NCI-H128 (cell line): ENCODE results near the gene ZNF865.

Source experiments
- DNase-seq: peaks from one replicate; lab custom pipeline; 2025; ENCODE audit not compliant: unreplicated experiment; lab: John Stamatoyannopoulos, UW

Gene ZNF865

GRCh38 chr19:55586976-55587668 is 18.3 kb upstream of the ZNF865 start:
- peak; percentile 94 for DNase-seq

- no peak for DNase-seq
Measured at GRCh38 chr19:55588738-55589137, 16.7 kb upstream of the ZNF865 start.

GRCh38 chr19:55590109-55590508 is 15.3 kb upstream of the ZNF865 start:
- DNase-seq: no peak

GRCh38 chr19:55590617-55591016 is 14.8 kb upstream of the ZNF865 start:
- no peak for DNase-seq

GRCh38 chr19:55591555-55591954 is 13.9 kb upstream of the ZNF865 start:
- no peak for DNase-seq

GRCh38 chr19:55592391-55593090 is 12.9 kb upstream of the ZNF865 start:
- DNase-seq: no peak

GRCh38 chr19:55593096-55593772 is 12.2 kb upstream of the ZNF865 start:
- DNase-seq: no peak

GRCh38 chr19:55594996-55595545 is 10.4 kb upstream of the ZNF865 start:
- no peak for DNase-seq

GRCh38 chr19:55596304-55596703 is 9.1 kb upstream of the ZNF865 start:
- no peak for DNase-seq

- DNase-seq: no peak
Measured at GRCh38 chr19:55597501-55597921, 7.9 kb upstream of the ZNF865 start.

- DNase-seq: no peak
Measured at GRCh38 chr19:55598034-55598433, 7.4 kb upstream of the ZNF865 start.

- DNase-seq: peak; percentile 84
Measured at GRCh38 chr19:55598719-55599467, 6.6 kb upstream of the ZNF865 start.

GRCh38 chr19:55599468-55599841 is 6.0 kb upstream of the ZNF865 start, which contains the start of gene FIZ1:
Gene FIZ1, minus strand, starts transcription at chr19:55599517. Its CDS starts 1,652 bp downstream, at chr19:55597865.
- DNase-seq: peak; percentile 97

GRCh38 chr19:55599842-55600661 is 5.4 kb upstream of the ZNF865 start, which contains the start of gene ZNF524:
Gene ZNF524, plus strand, starts transcription at chr19:55600288. Its CDS starts 1,825 bp downstream, at chr19:55602113.
- DNase-seq: peak; percentile 96

GRCh38 chr19:55600662-55601028 is 4.8 kb upstream of the ZNF865 start:
- no peak for DNase-seq

GRCh38 chr19:55601084-55601483 is 4.4 kb upstream of the ZNF865 start:
- no peak for DNase-seq

- no peak for DNase-seq
Measured at GRCh38 chr19:55602104-55603001, 3.1 kb upstream of the ZNF865 start.

- no peak for DNase-seq
Measured at GRCh38 chr19:55603115-55603514, 2.3 kb upstream of the ZNF865 start.
